Measurements from ENCODE around the gene ARL2BP.

The ARL2BP gene

DNA sequence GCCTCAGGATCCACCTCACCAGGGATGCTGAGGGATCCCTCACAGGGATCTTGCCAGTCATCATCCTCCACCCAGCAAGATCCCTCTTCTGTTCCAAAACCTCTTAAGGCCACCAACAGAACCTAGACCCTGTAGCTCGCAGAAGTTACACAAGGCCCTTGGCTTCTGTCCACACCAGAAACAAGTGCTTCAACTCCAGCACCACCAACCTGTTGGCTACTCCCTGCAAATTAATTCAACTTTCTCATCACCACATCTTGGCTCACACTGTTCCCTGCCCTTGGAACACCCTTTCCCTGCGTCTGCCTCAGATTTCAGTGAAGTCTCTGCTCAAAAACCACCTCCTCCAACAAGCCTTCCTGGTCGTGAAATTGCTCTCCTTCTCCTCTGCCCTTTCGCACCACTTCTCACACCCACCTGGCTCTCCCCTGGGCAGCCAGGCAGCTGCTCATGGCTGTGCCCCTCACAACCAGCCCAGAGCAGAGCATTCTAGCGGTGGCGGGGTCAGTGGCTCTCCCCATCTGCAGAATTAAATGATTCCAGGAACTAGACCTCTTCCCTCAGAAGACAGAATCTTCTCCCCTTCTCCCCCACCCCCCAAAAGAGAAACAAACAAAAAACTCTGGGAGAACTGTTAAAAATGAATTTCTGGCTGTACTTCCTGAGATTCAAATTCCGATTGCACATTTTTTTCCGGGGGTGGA is 37.6 kb downstream of the ARL2BP start:
- in situ Hi-C loops (cut with HindIII; ENCODE audit: low sequenced_read_pairs): no loop called here

DNA sequence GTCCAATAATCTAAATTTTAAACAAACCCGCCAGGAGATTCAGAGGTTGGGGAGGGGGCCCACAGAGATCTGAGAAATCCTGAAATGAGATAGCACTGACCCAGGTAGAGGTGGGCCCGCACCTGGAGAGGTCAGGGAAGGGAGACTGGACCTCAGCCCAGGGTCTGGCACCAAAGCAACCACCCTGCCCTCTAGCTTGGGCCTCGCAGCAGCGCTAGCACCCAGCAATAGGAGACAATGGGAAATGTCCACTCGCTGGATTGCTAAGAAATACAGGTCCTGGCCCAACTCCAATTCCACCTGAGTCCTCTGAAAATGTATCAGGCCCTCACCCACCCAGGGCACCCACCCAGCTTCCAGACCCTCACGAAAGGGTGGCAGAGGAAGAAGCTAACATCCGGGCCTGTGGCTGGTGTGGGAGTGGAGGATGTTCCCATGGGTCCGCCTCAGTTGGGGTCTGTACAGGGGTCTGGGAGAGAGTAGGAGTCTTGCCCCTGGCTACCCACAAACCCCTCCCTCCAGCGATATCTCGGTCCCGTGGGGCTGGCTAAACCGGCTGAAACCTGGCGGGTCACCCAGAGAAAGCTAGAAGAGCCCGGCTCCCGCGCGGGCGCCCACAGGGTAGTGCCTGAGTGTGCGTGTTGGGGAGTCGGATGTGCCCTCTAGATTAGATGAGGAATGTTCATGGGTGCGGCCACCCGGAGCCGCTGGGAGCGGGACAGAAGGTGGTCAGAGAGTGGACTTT is 38.3 kb downstream of the ARL2BP start:
- in situ Hi-C loops (cut with HindIII; ENCODE audit: low sequenced_read_pairs): no loop called here

DNA sequence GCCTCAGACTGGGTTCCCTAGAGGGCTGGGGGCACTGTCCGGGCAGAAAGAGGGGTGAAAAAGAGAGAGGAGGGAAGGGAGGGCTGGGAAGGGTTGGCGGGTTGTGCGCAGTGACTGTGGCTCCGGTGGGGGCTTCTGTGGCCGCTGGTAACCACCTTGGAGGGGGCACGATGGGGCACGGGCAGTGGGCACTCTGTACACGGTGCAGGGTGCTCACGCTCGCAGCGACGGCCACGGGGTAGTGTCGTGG is 38.8 kb downstream of the ARL2BP start:
- in situ Hi-C loops (cut with HindIII; ENCODE audit: low sequenced_read_pairs): no loop called here

DNA sequence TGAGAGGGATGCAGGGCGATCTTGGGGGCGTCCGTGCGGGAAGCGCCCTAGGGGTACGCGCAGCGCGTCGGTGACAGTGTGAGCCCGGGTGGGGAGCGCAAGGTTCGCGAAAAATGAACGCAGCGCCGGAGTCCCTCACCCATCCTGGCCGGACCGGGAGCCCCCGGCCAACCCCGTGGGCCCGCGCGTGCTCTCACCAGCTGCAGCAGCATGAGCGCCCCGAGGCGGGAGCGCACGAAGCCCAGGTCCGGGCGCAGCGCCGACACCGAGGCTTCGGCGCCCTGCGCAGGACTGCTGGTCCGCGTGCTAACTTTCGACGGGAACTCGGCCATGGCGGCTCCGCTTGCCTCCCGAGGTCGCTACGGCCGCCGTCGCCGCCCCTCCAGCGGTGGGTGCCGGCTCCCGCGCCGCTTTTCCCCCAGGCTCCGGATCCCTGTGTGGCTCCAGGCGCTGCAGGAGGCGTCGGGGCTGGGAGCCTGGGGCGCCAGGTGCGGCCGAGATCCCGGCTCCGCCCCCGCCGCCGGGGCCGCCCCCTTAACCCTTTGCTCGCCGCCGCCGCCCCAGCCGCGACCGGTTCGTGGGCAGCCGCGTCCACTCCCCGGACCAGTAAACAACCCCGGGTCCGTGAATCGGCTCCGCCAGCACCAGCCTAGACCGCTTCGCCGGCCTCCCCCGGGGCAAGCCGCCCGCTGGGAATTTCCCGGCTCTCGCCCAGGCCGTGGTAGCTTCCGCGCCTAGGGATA is 39.3 kb downstream of the ARL2BP start, which contains the start of gene PLLP:
PLLP (minus strand) TSS at position 464 of the 743 bp plus-strand sequence; CDS start at position 332, 132 bp downstream.
- in situ Hi-C loops (cut with HindIII; ENCODE audit: low sequenced_read_pairs): no loop called here

DNA sequence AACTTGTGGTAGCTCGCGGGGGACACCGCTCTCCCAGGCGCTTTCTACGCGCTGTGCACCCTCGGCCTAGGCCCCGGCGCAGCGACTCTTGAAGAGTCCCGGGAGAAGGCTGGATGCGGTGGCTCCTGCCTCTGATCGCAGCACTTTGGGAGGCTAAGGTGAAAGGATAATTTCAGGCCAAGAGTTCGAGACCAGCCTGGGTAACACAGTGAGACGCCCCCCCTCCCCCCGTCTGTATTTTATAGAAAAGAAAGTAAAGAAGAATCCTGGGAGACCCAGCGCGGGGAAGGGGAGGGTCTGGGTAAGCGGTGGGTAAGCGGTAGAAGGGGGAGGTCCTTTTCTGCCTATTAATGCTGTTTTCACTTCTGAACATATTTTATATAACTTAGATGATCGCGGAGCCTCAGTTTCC is 39.9 kb downstream of the ARL2BP start:
- in situ Hi-C loops (cut with HindIII; ENCODE audit: low sequenced_read_pairs): no loop called here

DNA sequence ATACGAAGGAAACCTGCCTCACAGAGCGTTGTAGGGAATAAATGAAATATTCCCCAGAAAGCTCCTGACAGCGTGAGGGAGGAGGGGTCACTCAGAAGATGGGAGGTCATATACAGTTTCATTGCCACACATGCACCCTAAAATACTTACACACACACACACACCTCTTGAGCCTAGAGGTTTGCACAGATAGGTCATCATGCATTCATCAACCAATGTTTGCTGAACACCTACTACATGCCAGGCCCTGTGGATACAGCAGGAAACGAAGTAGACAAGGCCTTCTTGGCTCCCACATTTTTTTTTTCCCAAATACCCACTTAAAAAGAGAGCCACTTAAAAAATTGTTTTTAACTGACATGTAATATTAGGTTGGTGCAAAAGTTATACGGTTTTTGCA is 40.3 kb downstream of the ARL2BP start:
- in situ Hi-C loops (cut with HindIII; ENCODE audit: low sequenced_read_pairs): no loop called here

DNA sequence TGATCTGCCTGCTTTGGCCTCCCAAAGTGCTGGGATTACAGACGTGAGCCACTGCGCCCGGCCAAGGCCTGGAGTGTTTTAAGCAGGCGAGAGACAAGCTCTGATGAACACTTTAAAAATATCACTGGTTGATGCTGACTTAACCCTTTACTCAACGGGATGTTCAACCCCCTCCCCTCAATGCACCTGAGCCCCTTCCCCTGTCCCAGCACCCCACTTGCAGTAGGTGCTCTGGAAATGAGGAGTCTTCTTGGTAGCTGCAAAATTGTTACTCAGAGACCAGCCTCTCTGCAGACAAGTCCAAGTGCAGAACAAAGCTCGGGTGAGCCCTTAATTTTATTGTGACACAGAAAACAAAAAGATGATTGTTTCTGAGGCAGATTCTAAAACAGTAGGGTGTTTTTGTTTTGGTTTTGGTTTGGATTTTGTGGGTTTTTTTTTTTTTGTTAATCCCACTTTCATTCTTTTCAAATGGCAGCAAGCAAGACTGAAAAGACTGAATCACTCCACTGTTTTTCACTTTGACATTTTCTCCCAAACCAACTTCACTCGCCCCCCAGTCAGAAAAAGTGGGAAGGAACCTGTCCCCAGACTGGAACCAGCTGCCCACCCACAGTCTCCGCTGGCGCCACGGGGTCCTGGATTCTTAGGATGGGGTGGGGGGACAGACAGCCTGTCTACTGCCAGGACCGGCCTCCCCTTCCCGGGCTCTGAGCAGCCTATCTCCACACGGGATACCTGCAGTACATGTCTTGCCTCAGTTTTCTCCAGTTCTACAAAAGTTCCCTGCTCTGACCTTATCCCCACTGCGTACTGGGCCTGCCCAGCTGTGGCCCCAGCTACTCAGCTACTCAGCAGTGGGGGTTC is 44.6 kb downstream of the ARL2BP start:
- in situ Hi-C loops (cut with HindIII; ENCODE audit: low sequenced_read_pairs): loop anchor here (10.0 kb wide), 1 partner anchor 105 kb away; no protein-coding TSS in a partner anchor

DNA sequence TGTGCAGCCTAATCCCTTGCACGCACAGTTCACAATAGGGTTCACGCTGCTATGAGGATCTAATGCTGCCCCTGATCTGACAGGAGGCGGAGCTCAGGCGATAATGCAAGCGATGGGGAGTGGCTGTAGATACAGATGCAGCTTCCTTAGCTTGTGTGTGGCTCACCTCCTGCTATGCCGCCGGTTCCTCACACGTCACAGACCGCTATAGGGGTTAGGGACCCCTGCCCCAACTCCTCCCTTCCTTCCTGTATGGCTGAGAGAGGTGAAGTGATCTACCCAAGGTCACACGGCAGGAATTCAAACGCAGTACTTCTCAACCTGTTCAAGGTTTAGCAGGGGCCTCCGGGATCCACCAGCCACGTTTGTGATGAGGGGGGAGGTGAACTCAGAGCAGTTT is 52.8 kb downstream of the ARL2BP start:
- in situ Hi-C loops (cut with HindIII; ENCODE audit: low sequenced_read_pairs): loop anchor here (10.0 kb wide), 1 partner anchor 97 kb away; no protein-coding TSS in a partner anchor

DNA sequence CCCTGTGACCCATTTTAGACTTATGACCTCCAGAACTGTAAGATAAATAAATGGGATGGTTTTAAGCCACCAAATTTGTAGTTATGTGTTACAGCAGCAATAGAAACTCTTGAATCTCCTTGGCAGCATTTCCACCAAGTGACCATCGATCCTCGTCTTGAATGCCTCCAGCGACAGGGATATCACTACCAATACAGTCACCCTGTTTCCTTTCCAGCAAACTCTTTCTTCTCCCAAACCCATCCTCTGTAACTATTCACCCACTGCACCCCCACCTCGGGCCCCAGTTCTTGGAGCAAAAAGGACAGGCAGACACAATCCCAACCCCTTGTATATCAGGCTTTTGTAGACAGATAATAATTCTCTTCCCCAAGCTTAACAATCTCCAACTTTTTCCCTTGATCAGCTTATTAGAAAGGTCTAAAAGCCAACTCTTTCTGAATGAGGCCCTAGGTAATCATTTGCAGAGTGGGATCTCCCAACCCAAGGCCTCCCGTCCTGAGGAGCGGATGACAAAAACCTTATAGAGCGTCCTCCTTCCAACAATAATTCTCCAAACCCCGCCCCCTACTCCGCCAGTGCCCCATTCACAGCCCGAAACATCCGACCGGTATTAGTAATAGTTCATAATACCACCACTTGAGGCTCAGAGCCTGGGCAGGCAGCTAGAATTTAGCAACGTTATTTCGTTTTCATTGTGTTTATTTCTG is 54.1 kb downstream of the ARL2BP start:
- in situ Hi-C loops (cut with HindIII; ENCODE audit: low sequenced_read_pairs): loop anchor here (10.0 kb wide), 1 partner anchor 96 kb away; no protein-coding TSS in a partner anchor

DNA sequence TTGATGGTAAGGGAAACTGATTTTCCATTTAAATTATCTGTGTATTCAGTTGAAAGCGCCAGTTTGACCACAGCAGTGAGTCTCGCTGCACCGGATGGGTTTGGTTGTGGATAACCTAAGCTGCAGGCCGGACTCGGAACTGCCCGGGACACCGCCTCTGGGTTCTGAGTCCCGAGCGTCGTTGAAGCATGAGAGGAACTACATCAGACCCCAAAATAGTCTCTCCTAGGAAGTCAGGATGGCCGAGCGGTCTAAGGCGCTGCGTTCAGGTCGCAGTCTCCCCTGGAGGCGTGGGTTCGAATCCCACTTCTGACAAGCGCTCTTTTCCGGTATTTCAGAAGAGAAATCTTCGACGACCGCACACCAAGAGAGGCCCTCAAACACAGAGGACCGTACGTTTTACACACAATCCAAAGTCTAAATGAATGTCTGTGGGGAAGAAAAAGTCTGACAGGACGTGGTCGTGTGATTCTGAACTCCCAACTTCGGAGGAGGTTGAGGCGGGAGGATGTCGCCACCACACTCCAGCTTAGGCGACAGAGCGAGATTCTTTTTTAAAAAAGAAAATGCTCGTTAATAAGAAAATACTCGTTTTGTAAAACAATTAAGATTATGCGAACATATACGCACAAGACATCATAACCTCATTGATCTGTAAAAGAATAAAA is 54.8 kb downstream of the ARL2BP start:
- in situ Hi-C loops (cut with HindIII; ENCODE audit: low sequenced_read_pairs): loop anchor here (10.0 kb wide), 1 partner anchor 95 kb away; no protein-coding TSS in a partner anchor

DNA sequence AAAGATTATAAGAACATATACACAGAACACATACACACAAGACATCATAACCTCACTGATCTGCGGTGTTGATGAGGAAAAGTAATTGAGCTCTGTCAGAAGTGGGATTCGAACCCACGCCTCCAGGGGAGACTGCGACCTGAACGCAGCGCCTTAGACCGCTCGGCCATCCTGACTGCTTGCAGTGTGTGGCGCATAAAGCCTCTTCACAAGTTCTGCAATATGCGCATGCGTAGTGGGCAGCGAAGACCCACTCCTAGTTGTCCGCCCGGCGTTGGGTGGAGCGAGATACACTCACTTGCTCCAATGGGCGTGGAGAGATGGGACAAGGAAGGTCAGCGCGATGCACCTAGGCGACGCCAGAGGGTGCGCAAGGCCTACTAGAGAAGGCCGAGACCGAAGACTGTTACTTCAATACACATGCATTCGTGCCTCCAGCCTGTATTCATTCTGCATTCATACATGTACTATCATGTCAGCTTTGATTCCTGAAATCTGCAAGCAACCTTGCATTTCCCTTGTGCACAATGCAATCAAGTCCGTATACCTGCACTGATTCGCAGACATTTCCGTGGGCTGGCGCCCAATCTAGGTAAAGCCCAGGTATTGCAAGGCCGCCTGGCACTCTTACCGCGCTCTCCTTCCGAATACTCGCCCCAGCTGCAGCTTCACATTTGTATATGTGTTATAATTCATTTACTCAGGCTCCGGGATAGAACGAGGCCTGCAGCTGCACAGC is 55.5 kb downstream of the ARL2BP start:
- in situ Hi-C loops (cut with HindIII; ENCODE audit: low sequenced_read_pairs): no loop called here

DNA sequence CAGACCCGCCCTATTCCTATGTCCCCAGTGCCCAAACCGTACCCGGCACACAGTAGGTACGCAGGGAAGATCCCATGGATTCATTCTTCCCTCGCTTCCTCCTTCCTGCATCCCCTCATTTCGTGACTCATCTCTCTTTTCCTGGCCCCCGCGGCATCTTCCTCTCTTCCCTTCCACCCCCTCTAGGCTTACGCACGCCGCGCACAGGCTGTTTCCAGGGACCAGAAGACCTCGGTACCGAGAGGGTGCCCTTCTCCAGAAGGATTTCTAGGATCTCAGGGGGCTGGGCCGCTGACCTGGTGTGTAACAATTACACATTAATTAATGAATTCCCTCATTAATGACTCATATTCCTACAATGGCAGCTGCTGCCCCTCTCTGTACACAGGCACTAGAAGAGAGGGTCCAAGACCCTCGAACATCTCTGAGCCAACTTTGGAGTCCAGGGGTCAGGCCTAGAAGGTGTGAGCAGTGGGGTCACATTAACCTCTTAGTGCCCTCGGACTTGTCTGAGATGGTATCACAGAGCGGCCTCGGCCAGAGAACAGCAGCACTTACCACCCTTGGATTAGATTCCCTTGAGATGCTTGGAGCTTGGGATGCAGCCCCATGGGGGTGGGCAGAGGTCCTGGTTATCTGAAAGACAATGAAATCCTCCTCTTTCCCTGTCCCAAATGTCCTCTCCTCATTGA is 56.2 kb downstream of the ARL2BP start:
- in situ Hi-C loops (cut with HindIII; ENCODE audit: low sequenced_read_pairs): no loop called here
